Posterior cingulate gyrus (tissue), 11 donors: Measurements from ENCODE around the gene THSD7A.

Experiments
- DNase-seq, 10 donors: peaks; one replicate each; pipeline versions ENCODE4 v3.0.0 to v3.0.0-alpha.2; 2020 to 2021; ENCODE audit warnings: mixed read lengths in 3 of 10
- intact Hi-C: fragments of 100-400 bp; cut with DNase I; formaldehyde crosslinking; loops from one replicate; pipeline ENCODE4 v1.15.1; 2023

THSD7A gene

DNA sequence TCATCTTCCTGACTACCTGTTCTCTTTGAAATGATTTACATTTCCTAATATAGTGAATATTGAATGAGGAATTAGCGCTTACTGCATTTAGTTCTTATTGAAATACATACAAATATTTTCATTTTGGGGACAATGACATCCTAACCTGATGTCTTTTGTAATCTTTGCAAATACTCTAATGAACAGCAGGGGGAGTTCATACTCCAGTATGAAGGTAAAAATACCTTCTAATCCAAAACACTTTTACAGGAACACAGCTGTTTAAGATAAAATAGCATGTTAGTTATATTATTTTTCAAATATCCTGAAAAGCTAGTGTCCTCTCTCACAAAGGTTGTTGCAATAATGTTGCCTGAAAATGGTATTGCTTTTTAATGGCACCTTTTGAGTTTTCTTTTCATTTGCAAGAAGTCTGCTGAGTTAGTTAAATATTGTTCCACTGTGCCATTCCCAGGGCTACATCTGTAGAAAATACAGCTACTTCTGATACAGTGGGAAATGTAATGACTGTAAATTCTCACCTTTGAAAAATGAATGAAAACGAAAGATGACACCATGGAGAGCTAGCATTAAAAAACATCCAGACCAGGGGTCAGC, 458.4 kb downstream of the THSD7A start:
- DNase-seq = no peak
- intact Hi-C loops = no loop called here

GRCh38 chr7:11369696-11370095, 462.3 kb downstream of the THSD7A start:
- intact Hi-C loops = no loop called here
- no peak for DNase-seq

- no peak for DNase-seq
- intact Hi-C loops = no loop called here
Measured at GRCh38 chr7:11366118-11366517, 465.9 kb downstream of the THSD7A start.

DNA sequence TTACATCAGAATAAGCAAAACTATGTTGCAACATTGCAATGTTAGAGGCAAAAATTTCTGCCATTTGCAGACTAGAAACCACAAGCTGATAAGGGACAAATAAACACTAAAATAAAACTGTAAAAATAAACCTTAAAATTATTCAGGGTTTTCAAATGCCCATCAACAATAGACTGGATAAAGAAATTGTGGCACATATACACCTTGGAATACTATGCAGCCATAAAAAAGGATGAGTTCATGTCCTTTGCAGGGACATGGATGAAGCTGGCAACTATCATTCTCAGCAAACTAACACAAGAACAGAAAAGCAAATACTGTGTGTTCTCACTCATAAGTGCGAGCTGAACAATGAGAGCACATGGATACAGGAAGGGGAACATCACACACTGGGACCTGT, 473.4 kb downstream of the THSD7A start:
- no peak for DNase-seq

DNA sequence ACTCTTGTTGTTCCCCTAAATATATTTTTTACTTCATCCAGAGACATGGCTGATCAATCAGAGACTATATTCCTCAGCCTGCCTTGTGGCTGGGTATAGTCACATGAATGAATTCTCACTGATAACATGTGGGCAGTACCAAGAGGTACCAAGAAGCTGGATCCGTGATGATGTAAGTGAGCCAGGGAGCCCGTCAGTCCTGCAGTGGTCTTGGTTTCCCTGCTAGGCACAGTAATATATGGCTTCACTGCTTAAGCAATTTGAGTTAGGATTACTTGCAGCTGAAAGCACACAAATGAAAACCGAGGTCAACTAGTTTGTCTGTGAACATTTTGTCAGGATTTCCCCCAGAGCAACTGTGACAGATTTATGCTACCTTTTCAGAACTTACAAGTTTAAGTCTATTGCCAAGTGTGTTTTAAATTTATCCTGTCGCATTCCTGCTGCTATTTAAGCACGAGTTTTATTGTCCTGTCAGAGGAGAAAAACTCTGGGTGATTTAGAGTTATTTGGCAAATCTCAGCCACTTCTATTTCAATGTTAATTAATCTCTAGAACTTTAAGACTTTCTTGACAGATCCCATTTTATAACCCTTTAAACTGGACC, 476.5 kb downstream of the THSD7A start:
- no peak for DNase-seq
- intact Hi-C loops = no loop called here

More for the DNA sequence above, 473.4 kb downstream of the THSD7A start:
- intact Hi-C loops = no loop called here

- no peak for DNase-seq
- intact Hi-C loops = no loop called here
Measured at GRCh38 chr7:11346302-11346701, 485.7 kb downstream of the THSD7A start.

- DNase-seq = no peak
- intact Hi-C loops = no loop called here
Measured at GRCh38 chr7:11345621-11346020, 486.4 kb downstream of the THSD7A start.

- intact Hi-C loops = loop anchor here (5.0 kb wide), 1 partner anchor 932 kb away; no protein-coding TSS in a partner anchor
- no peak for DNase-seq
Measured at GRCh38 chr7:11343818-11344413, 488.1 kb downstream of the THSD7A start.

DNA sequence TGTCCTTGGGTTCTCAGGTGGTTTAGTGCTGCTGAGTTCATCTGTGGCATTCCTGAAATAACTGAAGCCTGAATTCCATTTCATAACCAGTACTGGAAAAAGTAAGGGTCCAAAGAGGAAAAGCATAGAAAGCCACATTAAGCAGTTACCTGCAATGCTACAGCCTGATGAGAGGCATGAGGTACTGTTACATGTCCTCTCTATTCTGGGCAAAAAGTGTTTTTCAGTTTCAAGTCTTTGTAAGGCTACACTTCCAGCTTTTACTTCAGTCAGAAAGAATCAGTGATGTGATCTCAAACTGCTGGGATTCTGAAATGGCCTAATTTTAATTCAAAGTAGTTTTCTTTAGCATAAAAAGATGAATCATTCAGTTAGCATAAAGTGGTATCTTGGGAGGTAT, 488.9 kb downstream of the THSD7A start:
- no peak for DNase-seq
- intact Hi-C loops = loop anchor here (5.0 kb wide), 1 partner anchor 931 kb away; no protein-coding TSS in a partner anchor

DNA sequence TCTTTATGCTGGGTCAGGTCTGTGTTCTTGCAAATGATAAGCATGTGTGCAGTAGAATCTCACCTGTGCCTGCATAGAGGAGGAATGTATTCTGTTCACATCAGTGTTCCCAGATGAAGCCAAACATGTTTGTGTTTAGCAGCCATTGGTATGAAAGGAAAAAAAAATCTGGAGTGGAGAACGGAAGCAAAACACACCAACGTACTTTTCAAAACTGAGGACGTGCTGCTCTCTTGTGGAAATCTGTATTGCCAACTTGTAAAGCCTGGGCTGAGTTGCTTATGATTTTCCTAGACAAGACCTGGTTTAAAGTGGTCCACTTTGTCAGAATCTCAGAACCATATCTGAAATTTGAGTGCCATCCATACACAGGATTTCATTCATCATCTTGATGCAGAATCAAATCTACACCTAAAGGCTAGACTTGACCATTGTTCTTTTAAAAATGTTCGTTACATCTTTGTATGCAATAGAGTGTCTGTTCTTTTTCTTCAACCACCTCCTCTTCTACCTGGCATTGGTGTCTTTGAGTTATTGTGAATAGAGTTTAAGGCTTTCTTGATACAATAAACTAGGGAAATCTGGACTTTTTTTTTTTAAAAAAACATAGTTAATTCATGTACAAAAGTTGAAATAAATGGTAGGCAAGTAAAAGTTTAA, 490.6 kb downstream of the THSD7A start:
- DNase-seq = no peak
- intact Hi-C loops = loop anchor here (5.0 kb wide), 1 partner anchor 929 kb away; no protein-coding TSS in a partner anchor

GRCh38 chr7:11336432-11336831, 495.6 kb downstream of the THSD7A start:
- no peak for DNase-seq
- intact Hi-C loops = no loop called here

DNA sequence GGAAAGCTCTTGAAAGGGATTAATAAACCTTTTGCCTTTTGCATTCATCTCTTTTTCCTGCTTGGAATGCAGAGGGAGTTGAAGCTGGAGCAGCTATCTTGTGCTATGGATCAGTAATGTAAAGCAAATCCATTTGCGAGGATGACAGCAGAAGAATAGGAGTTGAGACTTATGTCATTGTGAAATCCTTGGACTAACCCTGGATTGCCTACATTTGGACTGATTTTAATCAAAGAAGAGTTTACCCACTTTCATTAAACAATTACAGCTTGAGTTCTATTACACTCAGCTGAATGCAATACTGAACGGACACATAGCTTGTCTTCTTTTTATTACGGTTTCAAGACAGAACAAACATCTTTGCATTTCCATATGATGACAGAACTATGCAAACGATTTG, 496.1 kb downstream of the THSD7A start:
- DNase-seq = no peak
- intact Hi-C loops = no loop called here

DNA sequence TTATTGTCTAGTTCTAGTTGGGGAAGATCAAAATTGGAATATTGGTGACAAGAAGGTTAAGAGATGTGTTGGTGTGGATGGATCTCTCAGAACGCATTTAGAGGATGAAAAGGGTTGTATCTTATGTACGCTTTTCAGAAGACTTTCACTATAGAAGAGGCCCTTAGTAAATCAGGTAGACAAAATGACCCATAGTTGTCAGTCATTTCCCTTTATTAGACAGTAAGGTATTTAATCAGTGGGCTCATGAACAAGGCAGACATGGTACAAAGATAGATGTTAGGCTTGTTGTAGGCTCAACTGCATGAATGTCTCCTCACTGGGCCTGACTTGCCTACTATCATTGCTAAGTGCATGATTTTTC, 499.2 kb downstream of the THSD7A start:
- intact Hi-C loops = no loop called here
- DNase-seq = no peak

GRCh38 chr7:11332186-11332864, 499.7 kb downstream of the THSD7A start:
- intact Hi-C loops = no loop called here

DNA sequence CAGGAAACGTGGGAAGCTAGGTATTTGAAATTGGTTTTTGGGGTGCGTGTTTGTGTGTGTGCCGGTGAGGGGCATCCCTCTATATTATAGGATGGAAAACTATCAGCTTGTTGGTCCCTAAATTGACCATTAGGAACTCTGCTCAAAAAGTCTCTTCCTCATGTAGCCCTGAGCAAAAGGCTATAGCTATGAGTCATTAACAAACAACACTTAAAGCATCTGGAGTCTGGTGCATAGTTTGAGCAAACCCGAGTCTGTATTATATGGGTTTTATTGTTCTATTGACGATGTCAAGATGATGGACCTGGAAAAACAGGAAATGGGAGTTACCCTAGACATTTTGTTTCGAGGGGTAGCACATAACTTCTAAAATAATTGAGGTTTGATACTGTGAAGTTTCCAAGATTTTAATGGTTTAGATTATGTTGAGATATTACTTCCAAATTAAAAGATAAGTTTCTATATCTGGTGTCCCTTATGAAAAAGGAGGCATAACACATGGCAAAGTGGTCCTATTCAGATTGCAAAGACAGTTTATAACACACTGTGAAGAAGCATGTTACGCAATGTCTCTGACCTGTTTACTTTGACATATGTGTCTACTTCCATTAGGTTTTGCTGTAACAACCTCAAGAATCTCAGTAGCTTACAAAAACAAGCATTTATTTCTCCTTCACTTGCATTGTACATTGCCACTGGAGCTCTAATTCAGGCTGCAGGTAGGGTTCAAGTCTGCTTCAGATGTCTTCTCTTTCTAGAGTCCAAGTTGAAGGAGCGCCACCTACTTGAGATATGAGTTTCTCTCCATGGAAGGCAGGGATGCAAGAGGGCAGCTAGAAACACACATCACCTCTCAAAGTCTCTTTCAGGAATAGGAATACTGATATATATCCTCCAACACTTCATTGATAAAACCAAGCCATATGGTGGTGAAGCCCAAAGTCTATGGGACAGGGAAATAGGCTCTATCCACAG, 500.6 kb downstream of the THSD7A start:
- intact Hi-C loops = no loop called here
- DNase-seq = no peak

More at GRCh38 chr7:11332186-11332864, 499.7 kb downstream of the THSD7A start:
- no peak for DNase-seq

DNA sequence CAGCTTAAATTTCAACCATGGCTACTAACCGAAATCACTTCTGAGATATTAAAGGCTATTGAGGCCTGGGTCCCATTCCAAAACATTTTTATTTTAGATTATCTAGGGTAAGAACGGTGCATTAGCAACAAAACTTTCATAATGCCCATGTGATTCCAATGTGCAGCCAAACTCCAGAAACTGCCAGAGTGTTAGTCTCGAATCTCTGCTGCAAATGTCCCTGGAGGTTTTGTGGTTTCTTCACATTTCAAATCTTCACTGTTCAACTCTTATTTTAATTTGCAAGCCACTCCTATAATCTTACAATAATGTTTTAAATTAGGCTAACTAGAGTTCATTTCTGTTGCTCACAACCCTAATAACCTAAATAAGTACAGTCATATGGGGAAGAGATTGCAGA, 501.3 kb downstream of the THSD7A start:
- intact Hi-C loops = no loop called here

GRCh38 chr7:11330208-11330607, 501.8 kb downstream of the THSD7A start:
- intact Hi-C loops = no loop called here
- DNase-seq = no peak

More for the DNA sequence above, 501.3 kb downstream of the THSD7A start:
- no peak for DNase-seq

DNA sequence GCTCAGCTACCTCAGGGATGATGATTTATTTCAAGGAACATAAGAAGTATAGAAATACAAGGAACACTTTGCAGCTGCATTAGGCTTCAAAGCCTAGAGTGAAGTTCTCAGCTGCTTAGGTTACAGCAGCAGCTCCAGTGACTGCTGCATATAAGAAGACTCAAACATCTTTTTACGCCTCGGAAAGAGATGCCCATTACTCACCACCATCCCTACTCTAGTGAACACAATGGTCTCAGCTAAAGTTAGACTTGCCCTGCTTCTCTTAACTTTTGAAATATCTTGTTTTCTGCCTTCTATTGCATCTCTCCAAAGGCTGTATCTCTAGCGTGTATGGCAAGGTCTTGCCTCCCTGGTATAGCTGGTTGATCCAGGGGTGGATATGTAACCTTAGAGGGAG, 502.4 kb downstream of the THSD7A start:
- intact Hi-C loops = no loop called here
- DNase-seq = no peak

DNA sequence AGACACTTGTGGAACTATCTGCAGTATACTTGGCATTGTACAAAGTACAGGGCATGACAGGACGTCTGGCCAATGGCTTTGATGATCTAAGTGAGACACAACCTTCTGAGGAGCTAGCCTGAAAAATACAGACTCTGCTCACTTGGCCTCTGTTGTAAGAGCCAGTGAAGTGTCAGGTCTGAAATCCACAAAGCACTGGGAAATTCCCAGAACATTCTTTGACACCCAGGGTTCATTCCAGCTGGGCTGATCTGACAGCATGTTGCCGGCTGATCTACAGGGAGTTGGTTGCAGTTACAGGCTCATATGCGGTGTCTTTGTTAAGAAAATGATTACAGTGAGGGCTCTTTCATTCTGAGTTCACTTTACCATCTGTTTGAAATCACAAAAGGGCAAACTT, 503.7 kb downstream of the THSD7A start:
- DNase-seq = no peak
- intact Hi-C loops = no loop called here

- intact Hi-C loops = no loop called here
- no peak for DNase-seq
Measured at GRCh38 chr7:11327633-11328032, 504.4 kb downstream of the THSD7A start.
